ENCODE results near the gene FNDC10. TPM values are rescaled to one million over a fixed set of nuclear protein-coding genes. Genes with fewer than 3 reads are reported as not detected.
A peak's percentile ranks its signal among the peaks of the same experiment; 100 is the strongest.

The FNDC10 gene
- total RNA-seq, 4 donors from 2014 or later = 9.0 to 26.2 (median 24.5) TPM

DNA sequence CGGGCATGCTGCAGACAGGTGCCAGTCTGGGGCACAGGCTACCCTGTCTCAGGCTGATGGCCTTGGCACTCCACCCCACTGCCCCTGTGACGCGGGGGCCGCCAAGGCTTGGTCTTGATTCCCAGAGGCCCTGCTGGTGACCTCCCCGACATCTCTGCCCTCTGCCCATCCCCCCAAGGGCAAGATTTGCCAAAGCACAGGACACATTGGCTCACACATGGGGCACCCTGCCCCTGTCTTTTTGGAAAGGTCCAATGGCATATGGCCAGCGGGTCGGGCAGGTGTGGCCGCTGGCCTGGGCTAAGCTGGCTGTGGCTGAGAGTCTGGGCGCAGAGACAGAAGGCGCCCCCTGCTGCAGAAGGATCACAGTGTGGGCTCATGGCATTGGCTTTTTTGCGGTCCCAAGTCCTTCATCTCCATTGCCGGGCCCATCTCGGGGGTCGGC, 20.0 kb upstream of the FNDC10 start:
- Histone ChIP-seq H3K9me3 (no peaks in the 10 kb centered on the region), H3K36me3 (peaks cover 14% of the 10 kb centered on the region), H3K4me1 (peaks cover 15% of the 10 kb centered on the region), H3K27me3 (no peaks in the 10 kb centered on the region), H3K27ac (no peak overlapping the region), H3K4me3 (no peak overlapping the region)
- peak in 1 of 2 donors; percentile 63 for DNase-seq (ENCODE audit: low spot score in 2 of 2)
- WGBS = 100% methylated on average over 4 of the region's 14 CpGs
- TF ChIP-seq POLR2AphosphoS5 (IDR thresholded peaks at IDR 0.05) (no peak), EP300 (IDR thresholded peaks at IDR 0.05) (no peak), POLR2A (IDR thresholded peaks at IDR 0.05) (no peak)
- TF ChIP-seq, protein P1, sequence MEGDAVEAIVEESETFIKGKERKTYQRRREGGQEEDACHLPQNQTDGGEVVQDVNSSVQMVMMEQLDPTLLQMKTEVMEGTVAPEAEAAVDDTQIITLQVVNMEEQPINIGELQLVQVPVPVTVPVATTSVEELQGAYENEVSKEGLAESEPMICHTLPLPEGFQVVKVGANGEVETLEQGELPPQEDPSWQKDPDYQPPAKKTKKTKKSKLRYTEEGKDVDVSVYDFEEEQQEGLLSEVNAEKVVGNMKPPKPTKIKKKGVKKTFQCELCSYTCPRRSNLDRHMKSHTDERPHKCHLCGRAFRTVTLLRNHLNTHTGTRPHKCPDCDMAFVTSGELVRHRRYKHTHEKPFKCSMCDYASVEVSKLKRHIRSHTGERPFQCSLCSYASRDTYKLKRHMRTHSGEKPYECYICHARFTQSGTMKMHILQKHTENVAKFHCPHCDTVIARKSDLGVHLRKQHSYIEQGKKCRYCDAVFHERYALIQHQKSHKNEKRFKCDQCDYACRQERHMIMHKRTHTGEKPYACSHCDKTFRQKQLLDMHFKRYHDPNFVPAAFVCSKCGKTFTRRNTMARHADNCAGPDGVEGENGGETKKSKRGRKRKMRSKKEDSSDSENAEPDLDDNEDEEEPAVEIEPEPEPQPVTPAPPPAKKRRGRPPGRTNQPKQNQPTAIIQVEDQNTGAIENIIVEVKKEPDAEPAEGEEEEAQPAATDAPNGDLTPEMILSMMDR (IDR thresholded peaks at IDR 0.05) = no peak

DNA sequence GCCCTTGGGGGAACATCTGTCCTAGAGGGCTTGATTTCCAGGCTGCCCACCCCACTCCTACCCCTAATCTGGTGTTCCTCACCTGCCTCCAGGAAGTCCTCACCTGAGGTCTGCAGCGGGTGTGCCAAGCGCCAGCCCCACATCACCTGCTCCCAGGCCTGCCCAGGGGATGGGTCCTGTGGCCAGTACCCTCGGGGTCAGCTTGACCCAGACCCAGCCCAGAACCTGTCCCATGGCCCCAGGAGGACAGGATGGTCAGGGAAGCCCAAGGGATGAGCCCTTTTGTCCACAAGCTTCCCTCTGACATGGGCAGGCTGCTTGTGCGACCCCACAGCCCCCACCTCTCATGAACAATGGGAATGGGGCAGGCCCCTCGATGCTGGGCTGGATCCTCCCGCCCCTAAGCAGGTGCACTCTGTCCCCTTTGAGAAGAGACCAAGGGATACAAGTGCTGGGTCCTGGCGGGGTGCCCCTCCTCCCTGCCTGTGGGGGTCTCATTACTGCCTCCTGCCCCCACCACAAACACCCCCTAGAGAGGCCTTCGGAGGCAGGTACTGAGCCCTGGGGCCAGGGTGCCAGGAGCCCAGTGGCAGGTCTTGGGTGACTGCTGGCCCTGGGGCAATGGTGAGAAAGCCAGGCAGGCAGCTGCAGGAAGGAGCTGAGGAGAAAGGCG, 18.6 kb upstream of the FNDC10 start:
- no peak overlapping the region for H3K27ac ChIP-seq
- peaks cover 8% of the 10 kb centered on the region for H3K36me3 ChIP-seq
- TF ChIP-seq POLR2A (IDR thresholded peaks at IDR 0.05) (no peak), EP300 (IDR thresholded peaks at IDR 0.05) (no peak)
- TF ChIP-seq, protein P1 (IDR thresholded peaks at IDR 0.05) = no peak
- WGBS = 95% methylated on average over 4 of the region's 9 CpGs
- DNase-seq (ENCODE audit: low spot score in 2 of 2) = peak in 1 of 2 donors; percentile 58
- H3K9me3 ChIP-seq = no peaks in the 10 kb centered on the region
- no peak overlapping the region for H3K4me3 ChIP-seq
- H3K4me1 ChIP-seq = peaks cover 28% of the 10 kb centered on the region
- no peaks in the 10 kb centered on the region for H3K27me3 ChIP-seq

DNA sequence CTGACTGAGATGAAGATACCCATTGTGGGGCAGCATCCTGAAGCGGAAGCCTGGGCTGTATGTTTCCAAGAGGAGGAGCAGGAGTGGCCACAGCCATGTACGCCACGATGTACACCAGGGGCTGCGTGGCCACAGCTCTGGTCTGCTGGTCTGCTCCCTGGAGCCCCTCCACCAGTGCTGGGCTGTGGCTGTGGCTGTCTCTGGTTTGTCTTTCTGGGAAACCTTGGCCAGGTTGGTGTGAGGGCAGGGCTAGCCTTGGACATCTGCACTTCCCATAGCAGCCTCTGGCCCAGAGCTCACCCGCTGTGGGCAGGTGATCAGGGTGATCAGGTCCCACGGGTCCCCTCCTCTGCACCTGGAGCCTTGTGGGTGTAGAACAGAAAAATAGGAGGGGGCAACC, 18.0 kb upstream of the FNDC10 start:
- H3K36me3 ChIP-seq = peaks cover 8% of the 10 kb centered on the region
- H3K4me1 ChIP-seq = peaks cover 31% of the 10 kb centered on the region
- no peak for TF ChIP-seq POLR2AphosphoS5 (IDR thresholded peaks at IDR 0.05)
- TF ChIP-seq, protein P1 (IDR thresholded peaks at IDR 0.05) = no peak
- TF ChIP-seq EP300 (IDR thresholded peaks at IDR 0.05) = no peak
- TF ChIP-seq POLR2A (IDR thresholded peaks at IDR 0.05) = no peak
- no peak for DNase-seq (ENCODE audit: low spot score in 2 of 2)
- no peak overlapping the region for H3K4me3 ChIP-seq
- no peaks in the 10 kb centered on the region for H3K9me3 ChIP-seq
- WGBS = 86% methylated on average over 3 of the region's 6 CpGs
- H3K27ac ChIP-seq = no peak overlapping the region
- H3K27me3 ChIP-seq = no peaks in the 10 kb centered on the region

DNA sequence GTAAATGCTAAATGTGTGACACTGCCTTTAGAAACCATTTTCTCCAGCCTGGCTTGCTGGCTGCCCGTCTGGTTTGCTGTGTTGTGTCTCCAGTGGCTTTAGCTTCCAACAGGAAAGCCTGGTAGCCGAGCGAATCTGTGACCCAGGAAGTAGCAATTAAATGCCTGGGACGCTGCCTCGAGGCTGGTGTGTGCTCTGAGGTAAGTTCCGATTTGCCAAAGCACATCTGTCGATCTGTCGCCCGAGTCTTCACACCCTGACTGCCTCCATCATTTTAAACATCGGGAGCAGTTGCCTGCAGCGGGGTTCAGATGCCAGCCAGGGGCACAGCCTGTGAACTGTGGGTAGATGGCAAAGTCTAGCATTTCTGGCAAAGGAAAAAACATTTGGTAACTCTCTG, 17.6 kb upstream of the FNDC10 start:
- TF ChIP-seq POLR2A (IDR thresholded peaks at IDR 0.05) (no peak), EP300 (IDR thresholded peaks at IDR 0.05) (no peak), POLR2AphosphoS5 (IDR thresholded peaks at IDR 0.05) (no peak)
- TF ChIP-seq, protein P1 (IDR thresholded peaks at IDR 0.05) = no peak
- peaks cover 31% of the 10 kb centered on the region for H3K4me1 ChIP-seq

DNA sequence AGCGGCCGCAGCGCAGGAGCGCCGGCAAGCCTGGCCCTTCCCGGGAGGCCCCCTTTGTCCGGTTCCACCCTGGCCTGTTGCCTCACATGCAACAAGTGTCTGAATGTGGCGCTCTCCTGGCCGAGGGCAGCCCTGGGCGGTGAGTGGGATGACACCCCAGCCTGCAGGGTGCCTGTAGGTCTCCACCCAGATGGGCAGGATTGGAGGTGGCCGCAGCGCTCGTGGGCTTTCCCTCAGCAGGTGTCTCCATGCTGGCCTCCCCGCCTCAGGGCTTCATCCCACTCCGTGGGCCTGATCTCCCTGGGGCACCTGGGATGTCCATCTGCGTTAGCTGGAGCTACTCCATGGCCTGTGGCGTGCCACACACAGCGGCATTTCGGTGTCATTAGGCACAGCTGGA, 16.9 kb upstream of the FNDC10 start:
- DNase-seq (ENCODE audit: low spot score in 2 of 2) = peak in 1 of 2 donors; percentile 69
- TF ChIP-seq, protein P1 (IDR thresholded peaks at IDR 0.05) = no peak
- TF ChIP-seq POLR2AphosphoS5 (IDR thresholded peaks at IDR 0.05) = no peak
- TF ChIP-seq POLR2A (IDR thresholded peaks at IDR 0.05) = no peak
- TF ChIP-seq EP300 (IDR thresholded peaks at IDR 0.05) = no peak
- Histone ChIP-seq H3K4me1 (peaks cover 31% of the 10 kb centered on the region), H3K36me3 (peaks cover 8% of the 10 kb centered on the region), H3K9me3 (no peaks in the 10 kb centered on the region), H3K27ac (no peak overlapping the region), H3K4me3 (peak overlapping the region; percentile 96), H3K27me3 (no peaks in the 10 kb centered on the region)
- 75% methylated on average over 17 of the region's 19 CpGs for WGBS

More for the DNA sequence above, 17.6 kb upstream of the FNDC10 start:
- DNase-seq (ENCODE audit: low spot score in 2 of 2) = no peak
- Histone ChIP-seq H3K27ac (no peak overlapping the region), H3K9me3 (no peaks in the 10 kb centered on the region), H3K27me3 (no peaks in the 10 kb centered on the region), H3K36me3 (peaks cover 8% of the 10 kb centered on the region), H3K4me3 (no peak overlapping the region)
- WGBS = 91% methylated on average over 8 of the region's 11 CpGs

Data from suprapubic skin (tissue), 4 donors.